Left ventricle myocardium inferior (tissue), 1 donor: ENCODE data around the gene SRRM1. TPM values are rescaled to one million over a fixed set of nuclear protein-coding genes. Genes with fewer than 3 reads are reported as not detected.

ENCODE experiments used
- DNase-seq: peaks from one replicate; pipeline ENCODE4 v3.0.0-alpha.2; 2020
- H3K27ac ChIP-seq: fragments of 200-600 bp; replicated peaks from 2 replicates; pipeline ENCODE4 v1.8.0; 2021
- H3K27me3 ChIP-seq: fragments of 200-600 bp; 2 replicates; pipeline ENCODE4 v1.8.0; 2021; ENCODE audit warnings: low read depth
- H3K36me3 ChIP-seq: fragments of 200-600 bp; 2 replicates; pipeline ENCODE4 v1.8.0; 2021
- H3K4me1 ChIP-seq: fragments of 200-600 bp; 2 replicates; pipeline ENCODE4 v1.8.0; 2021
- H3K4me3 ChIP-seq: fragments of 200-600 bp; 2 replicates; pipeline ENCODE4 v1.8.0; 2021; ENCODE audit warnings: mild to moderate bottlenecking, moderate library complexity
- H3K9me3 ChIP-seq: fragments of 200-600 bp; replicated peaks from 2 replicates; pipeline ENCODE4 v1.8.0; 2021
- CTCF ChIP-seq: fragments of 200-600 bp; IDR thresholded peaks from 2 replicates; pipeline ENCODE4 v1.8.0; 2021; ENCODE audit warnings: antibody characterized with exemption, mild to moderate bottlenecking, borderline replicate concordance
- intact Hi-C: fragments of 100-400 bp; cut with micrococcal nuclease; formaldehyde crosslinking; loops from one replicate; pipeline ENCODE4 v1.11.0; 2022
- total RNA-seq: library from RNA; stranded (reverse); fragmentation: NEBNext Ultra II Directional; extraction: Animal tissue kit (Norgen Biotek cat#: 25700); gene quantifications from one replicate; pipeline ENCODE4 v1.2.1, GENCODE V29; 2021
- donor health status: DM: no; HTN: yes; CAD: no; lungs with severe emphysema.

Gene SRRM1
- total RNA-seq, 1 donor from 2014 or later: 60.8 TPM

DNA sequence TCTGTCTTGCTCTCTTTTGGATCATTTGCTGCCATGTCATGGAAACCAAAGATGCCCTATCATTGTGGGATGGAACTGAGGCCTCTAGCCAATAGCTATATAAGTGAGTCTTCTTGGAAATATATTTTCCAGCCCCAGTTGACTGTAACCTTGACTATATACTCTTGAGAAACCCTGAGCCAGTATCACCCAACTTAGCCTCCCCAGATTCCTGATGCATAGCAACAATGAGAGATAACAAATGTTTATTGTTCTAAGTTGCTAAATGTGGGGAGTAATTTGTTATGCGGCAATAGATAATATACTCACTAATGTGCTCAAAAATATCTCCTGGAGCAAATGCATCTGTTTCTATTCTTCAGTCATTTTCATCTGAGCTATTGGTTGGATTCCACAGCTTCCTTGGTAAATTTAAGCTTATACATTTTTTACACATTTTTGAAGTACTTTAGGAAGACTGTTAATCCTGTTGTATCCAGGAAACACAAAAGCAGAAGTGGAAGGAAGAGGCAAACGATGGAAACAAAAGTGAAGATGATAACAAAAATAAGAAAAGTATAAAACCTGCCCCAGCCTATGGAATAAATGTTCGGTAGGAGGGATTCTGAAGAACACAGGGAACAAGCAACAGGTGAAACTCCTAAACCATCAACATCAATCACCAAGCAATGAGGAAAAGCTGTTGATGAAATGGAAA, 6.3 kb upstream of the SRRM1 start:
- DNase-seq: no peak
- Histone ChIP-seq H3K27ac (no peak overlapping the region), H3K4me3 (no peak overlapping the region), H3K4me1 (peaks cover 10% of the 10 kb centered on the region), H3K36me3 (no peaks in the 10 kb centered on the region), H3K27me3 (no peaks in the 10 kb centered on the region), H3K9me3 (no peaks in the 10 kb centered on the region)
- intact Hi-C loops: loop anchor here (10.0 kb wide), 1 partner anchor 92 kb away; no protein-coding TSS in a partner anchor
- no peak for TF ChIP-seq CTCF

- H3K36me3 ChIP-seq: no peaks in the 10 kb centered on the region
- TF ChIP-seq CTCF: no peak
- no peaks in the 10 kb centered on the region for H3K9me3 ChIP-seq
- no peak overlapping the region for H3K4me3 ChIP-seq
- H3K27ac ChIP-seq: no peak overlapping the region
- intact Hi-C loops: loop anchor here (10.0 kb wide), 1 partner anchor 94 kb away; no protein-coding TSS in a partner anchor
- DNase-seq: no peak
- no peaks in the 10 kb centered on the region for H3K27me3 ChIP-seq
- peaks cover 25% of the 10 kb centered on the region for H3K4me1 ChIP-seq
These were observed 4.0 kb upstream of the SRRM1 start for GRCh38 chr1:24639094-24639493.

- no peak for DNase-seq
- no peak overlapping the region for H3K4me3 ChIP-seq
- no peaks in the 10 kb centered on the region for H3K27me3 ChIP-seq
- no peaks in the 10 kb centered on the region for H3K9me3 ChIP-seq
- intact Hi-C loops: loop anchor here (10.0 kb wide), 1 partner anchor 95 kb away; no protein-coding TSS in a partner anchor
- no peak for TF ChIP-seq CTCF
- no peak overlapping the region for H3K27ac ChIP-seq
- peaks cover 33% of the 10 kb centered on the region for H3K4me1 ChIP-seq
- H3K36me3 ChIP-seq: no peaks in the 10 kb centered on the region
These were observed 3.2 kb upstream of the SRRM1 start for GRCh38 chr1:24639881-24640280.

GRCh38 chr1:24640288-24640687, 2.8 kb upstream of the SRRM1 start:
- no peak for TF ChIP-seq CTCF
- Histone ChIP-seq H3K27me3 (no peaks in the 10 kb centered on the region), H3K27ac (no peak overlapping the region), H3K9me3 (no peaks in the 10 kb centered on the region), H3K4me1 (peaks cover 37% of the 10 kb centered on the region), H3K4me3 (no peak overlapping the region), H3K36me3 (no peaks in the 10 kb centered on the region)
- intact Hi-C loops: no loop called here
- peak; percentile 24 for DNase-seq

- no peak for TF ChIP-seq CTCF
- H3K9me3 ChIP-seq: no peaks in the 10 kb centered on the region
- intact Hi-C loops: no loop called here
- H3K27me3 ChIP-seq: no peaks in the 10 kb centered on the region
- H3K27ac ChIP-seq: peak overlapping the region; percentile 99
- peaks cover 45% of the 10 kb centered on the region for H3K4me1 ChIP-seq
- peak; percentile 35 for DNase-seq
- peaks cover 10% of the 10 kb centered on the region for H3K36me3 ChIP-seq
- peak overlapping the region; percentile 96 for H3K4me3 ChIP-seq
These were observed 1.4 kb upstream of the SRRM1 start for GRCh38 chr1:24641646-24642151.
